Endothelial cell of umbilical vein (primary cell): ENCODE data around the gene MROH8. TPM values are rescaled to one million over a fixed set of nuclear protein-coding genes. Genes with fewer than 3 reads are reported as not detected.

Source experiments
- BruUV-seq: library from RNA; stranded (reverse); fragments of 400-500 nt; replicated peaks from 2 replicates; lab custom pipeline; 2021; lab: Mats Ljungman, UMichigan
- CTCF ChIA-PET: fragments of 300-600, 350-600 bp; sonication (Branson Sonifier 250); formaldehyde crosslinking; loops from one replicate; lab custom pipeline; 2021; ENCODE audit warnings: antibody characterized with exemption, inconsistent platforms; lab: Charles Lee
- POLR2A ChIA-PET: fragments of 300-600, 350-600 bp; sonication (Branson Sonifier 250); formaldehyde crosslinking; loops from one replicate; lab custom pipeline; 2021; ENCODE audit warnings: antibody characterized with exemption, inconsistent platforms; lab: Charles Lee
- DNase-seq: peaks from one replicate; pipeline ENCODE4 v3.0.0-alpha.2; 2011; ENCODE audit warnings: low read depth, low spot score
- FAIRE-seq: peaks from 2 replicates; lab custom pipeline; 2011; peaks lifted over from hg19 to GRCh38; lab: Jason Lieb, UNC
- H2AFZ ChIP-seq: 2 replicates; pipeline ENCODE4 v1.6.0; 2012; ENCODE audit warnings: low read depth, low read length, control low read depth, inconsistent platforms
- H3K27ac ChIP-seq: 2 replicates; pipeline ENCODE4 v1.5.1; 2011; ENCODE audit warnings: low read depth, mild to moderate bottlenecking, control low read depth, low read length, moderate library complexity; ENCODE audit not compliant: insufficient read depth
- H3K27me3 ChIP-seq, 2 experiments: 2 replicates each; pipeline versions ENCODE4 v1.6.0 to v1.6.1; 2011; ENCODE audit warnings: low read length in 2 of 2, mixed read lengths in 1 of 2; ENCODE audit not compliant: control insufficient read depth in 2 of 2, insufficient read depth in 2 of 2
- H3K36me3 ChIP-seq, 2 experiments: 2 replicates in 1 of 2; 3 replicates in 1 of 2; pipeline ENCODE4 v1.5.1; 2011; ENCODE audit warnings: low read length in 2 of 2, mild to moderate bottlenecking in 1 of 2, moderate library complexity in 1 of 2; ENCODE audit not compliant: control insufficient read depth in 2 of 2, insufficient read depth in 2 of 2; ENCODE audit errors: extremely low read depth in 1 of 2
- H3K4me1 ChIP-seq: 3 replicates; pipeline ENCODE4 v1.5.1; 2011; ENCODE audit warnings: mild to moderate bottlenecking, low read length; ENCODE audit not compliant: control insufficient read depth, insufficient read depth; ENCODE audit errors: extremely low read depth
- H3K4me2 ChIP-seq: 2 replicates; pipeline ENCODE4 v1.6.1; 2011; ENCODE audit warnings: low read length, control low read depth, mixed read lengths; ENCODE audit not compliant: insufficient read depth
- H3K4me3 ChIP-seq, 3 experiments: fragments of 200-600 bp in 1 of 3; sonication (generic), shearing (Covaris generic) in 1 of 3; replicated peaks in 1 of 3; 2 replicates each; pipeline ENCODE4 v1.5.1; 2011 to 2016; ENCODE audit warnings: control low read depth in 3 of 3, low read length in 3 of 3, mild to moderate bottlenecking in 2 of 3, inconsistent platforms in 1 of 3, low read depth in 1 of 3, moderate library complexity in 1 of 3; ENCODE audit not compliant: insufficient read depth in 1 of 3
- H3K79me2 ChIP-seq: 2 replicates; pipeline ENCODE4 v1.6.0; 2012; ENCODE audit warnings: low read length, inconsistent platforms; ENCODE audit not compliant: control insufficient read depth, insufficient read depth
- H3K9ac ChIP-seq: replicated peaks from 2 replicates; pipeline ENCODE3; 2011; ENCODE audit warnings: low read length, control low read depth; ENCODE audit not compliant: insufficient read depth; ENCODE audit errors: extremely low read depth
- H3K9me1 ChIP-seq: replicated peaks from 3 replicates; pipeline ENCODE4 v1.6.0; 2011; ENCODE audit warnings: mild to moderate bottlenecking, low read length; ENCODE audit not compliant: control insufficient read depth, insufficient read depth; ENCODE audit errors: extremely low read depth
- H3K9me3 ChIP-seq: replicated peaks from 2 replicates; pipeline ENCODE4 v1.5.1; 2012; ENCODE audit warnings: low read length, inconsistent platforms; ENCODE audit not compliant: control insufficient read depth, insufficient read depth
- H4K20me1 ChIP-seq: replicated peaks from 2 replicates; pipeline ENCODE3; 2011; ENCODE audit warnings: mild to moderate bottlenecking, low read length; ENCODE audit not compliant: control insufficient read depth, insufficient read depth; ENCODE audit errors: extremely low read depth
- CTCF ChIP-seq, 2 donors: IDR thresholded peaks; 1 replicate in 1 of 2; 2 replicates in 1 of 2; pipeline ENCODE4 v1.5.1; 2011; ENCODE audit warnings: low read length in 2 of 2, mild to moderate bottlenecking in 2 of 2, moderate library complexity in 2 of 2, control low read depth in 1 of 2, inconsistent platforms in 1 of 2, low read depth in 1 of 2; ENCODE audit not compliant: insufficient read depth in 1 of 2; ENCODE audit errors: extremely low read depth in 1 of 2
- EZH2 ChIP-seq: IDR thresholded peaks from 2 replicates; pipeline ENCODE4 v1.6.1; 2012; ENCODE audit warnings: borderline replicate concordance, low read depth, mild to moderate bottlenecking, moderate library complexity, low read length, inconsistent platforms; ENCODE audit not compliant: severe bottlenecking
- FOS ChIP-seq: IDR thresholded peaks from 2 replicates; pipeline ENCODE4 v1.6.1; 2011; ENCODE audit warnings: mild to moderate bottlenecking, low read length, moderate library complexity, borderline replicate concordance; ENCODE audit not compliant: insufficient read depth
- GATA2 ChIP-seq: IDR thresholded peaks from 2 replicates; pipeline ENCODE4 v1.7.0; 2011; ENCODE audit warnings: low read depth, mild to moderate bottlenecking, moderate library complexity, mixed read lengths, low read length; ENCODE audit not compliant: insufficient read length, insufficient read depth
- JUN ChIP-seq: IDR thresholded peaks from 2 replicates; pipeline ENCODE4 v1.6.1; 2011; ENCODE audit warnings: borderline replicate concordance, low read depth; ENCODE audit not compliant: insufficient read length, insufficient read depth
- MAX ChIP-seq: IDR thresholded peaks from 2 replicates; pipeline ENCODE4 v1.6.1; 2011; ENCODE audit not compliant: insufficient read depth, insufficient read length
- MYC ChIP-seq: IDR thresholded peaks from one replicate; pipeline ENCODE4 v1.6.1; 2011; ENCODE audit warnings: mild to moderate bottlenecking, low read depth, low read length
- POLR2A ChIP-seq: IDR thresholded peaks from 2 replicates; pipeline ENCODE4 v1.6.1; 2012; ENCODE audit warnings: low read depth, mild to moderate bottlenecking, control low read depth, low read length
- POLR2AphosphoS5 ChIP-seq: IDR thresholded peaks from 2 replicates; pipeline ENCODE4 v1.6.1; 2012; ENCODE audit warnings: low read depth, mild to moderate bottlenecking, control low read depth, low read length, moderate library complexity; ENCODE audit not compliant: insufficient read depth
- dilution Hi-C: fragments of 300-500 bp; cut with MboI; formaldehyde crosslinking; loops from one replicate; pipeline ENCODE4 v1.15.0; 2019; ENCODE audit warnings: low sequenced_read_pairs; ENCODE audit not compliant: extremely low pct_ligation_motif_present
- intact Hi-C: fragments of 100-400 bp; cut with micrococcal nuclease; formaldehyde crosslinking; loops from one replicate; pipeline ENCODE4 v1.10.0; 2022
- polyA plus RNA-seq, 4 experiments: library from polyadenylated mRNA; depleted of rRNA in 3 of 4; stranded (reverse) in 3 of 4; unstranded in 1 of 4; fragments of >200 nt; gene quantifications; 2 replicates each; pipeline versions ENCODE4 v1.2.1 to v1.2.3, GENCODE V29; 2011 to 2012; ENCODE audit warnings: missing spikeins in 1 of 4
- total RNA-seq: library from RNA; stranded (reverse); gene quantifications from 2 replicates; pipeline ENCODE4 v1.2.3, GENCODE V29; 2021

The MROH8 gene
- total and polyA plus RNA-seq, 2 donors (not counting 3 experiments of a cell fraction or from before 2014, with no cell fraction given) = 1.3 to 1.5 TPM

DNA sequence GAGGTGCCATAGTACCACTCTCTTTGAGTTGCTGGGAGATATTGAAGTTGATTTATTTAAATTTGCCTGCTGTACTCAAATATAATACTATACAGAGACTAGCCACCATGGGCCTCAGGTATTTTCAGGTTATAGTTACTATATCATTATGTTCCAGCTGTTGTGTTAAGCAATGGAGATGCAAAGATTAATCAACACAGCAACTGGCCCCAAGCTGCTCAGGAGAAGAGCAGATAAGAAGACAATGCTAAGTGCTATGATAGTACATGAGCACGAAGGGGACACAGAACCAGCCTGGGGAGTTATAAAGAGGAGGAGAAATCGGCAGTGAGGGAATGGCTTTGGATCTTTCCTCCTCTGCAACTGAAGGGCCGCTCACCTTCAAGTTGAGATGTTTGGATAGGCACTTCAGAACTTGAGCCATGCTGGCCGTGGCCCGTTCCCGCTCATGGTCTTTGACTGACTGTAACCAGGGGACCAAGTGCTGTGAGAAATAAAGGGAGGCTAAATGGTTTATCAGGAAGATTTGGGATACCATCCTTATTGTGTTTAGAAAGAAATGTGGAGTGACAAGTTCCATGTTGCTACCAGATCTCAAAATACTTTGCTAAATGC is 24.6 kb downstream of the MROH8 start:
- no TSS peak for BruUV-seq

GRCh38 chr20:37152284-37152683 is 27.1 kb downstream of the MROH8 start:
- Histone ChIP-seq H3K79me2 (no peaks in the 10 kb centered on the region), H3K4me2 (no peak overlapping the region), H3K27me3 (no peaks in the 10 kb centered on the region), H3K4me3 (no peak overlapping the region), H3K9ac (no peak overlapping the region), H3K27ac (no peak overlapping the region), H4K20me1 (no peaks in the 10 kb centered on the region), H3K36me3 (no peaks in the 10 kb centered on the region), H3K9me1 (no peaks in the 10 kb centered on the region), H2AFZ (no peak overlapping the region), H3K4me1 (no peaks in the 10 kb centered on the region), H3K9me3 (no peaks in the 10 kb centered on the region)
- DNase-seq = no peak
- dilution Hi-C loops (no loop called here), intact Hi-C loops (no loop called here)
- FAIRE-seq = no peak
- TF ChIP-seq POLR2AphosphoS5 (no peak), FOS (no peak), JUN (no peak), GATA2 (no peak), MAX (no peak), MYC (no peak), CTCF (IDR thresholded peaks at IDR 0.05; ENCODE audit: extremely low read depth in 1 of 2, insufficient read depth in 1 of 2, low read depth in 1 of 2, low read length in 2 of 2) (no peak), EZH2 (no peak), POLR2A (no peak)
- CTCF ChIA-PET = no interaction called here
- POLR2A ChIA-PET = no interaction called here
- BruUV-seq = no TSS peak

More for the DNA sequence above, 24.6 kb downstream of the MROH8 start:
- TF ChIP-seq POLR2A (no peak), EZH2 (no peak), MYC (no peak)
- H2AFZ ChIP-seq = no peak overlapping the region
- no peaks in the 10 kb centered on the region for H3K27me3 ChIP-seq
- no peak overlapping the region for H3K4me2 ChIP-seq
- no peaks in the 10 kb centered on the region for H3K9me3 ChIP-seq
- H3K27ac ChIP-seq = no peak overlapping the region
- H4K20me1 ChIP-seq = no peaks in the 10 kb centered on the region
- POLR2A ChIA-PET = no interaction called here
- DNase-seq (no peak), FAIRE-seq (no peak)
- no peaks in the 10 kb centered on the region for H3K9me1 ChIP-seq
- H3K79me2 ChIP-seq = no peaks in the 10 kb centered on the region
- dilution Hi-C loops = no loop called here
- no peak overlapping the region for H3K4me3 ChIP-seq
- no peak overlapping the region for H3K9ac ChIP-seq
- H3K36me3 ChIP-seq = no peaks in the 10 kb centered on the region
- intact Hi-C loops = no loop called here
- no peaks in the 10 kb centered on the region for H3K4me1 ChIP-seq
- CTCF ChIA-PET = interaction anchor here (1.2 to 1.5 kb wide), 3 partner anchors 10 to 23 kb away, joined by 3 to 6 read pairs (median 4); no protein-coding TSS in a partner anchor
